Endothelial cell of umbilical vein (primary cell): Measurements from ENCODE around the gene KMT2C. TPM values are rescaled to one million over a fixed set of nuclear protein-coding genes. Genes with fewer than 3 reads are reported as not detected.

ENCODE experiments used
- BruUV-seq: library from RNA; stranded (reverse); fragments of 400-500 nt; replicated peaks from 2 replicates; lab custom pipeline; 2021; lab: Mats Ljungman, UMichigan
- CTCF ChIA-PET: fragments of 300-600, 350-600 bp; sonication (Branson Sonifier 250); formaldehyde crosslinking; loops from one replicate; lab custom pipeline; 2021; ENCODE audit warnings: antibody characterized with exemption, inconsistent platforms; lab: Charles Lee
- POLR2A ChIA-PET: fragments of 300-600, 350-600 bp; sonication (Branson Sonifier 250); formaldehyde crosslinking; loops from one replicate; lab custom pipeline; 2021; ENCODE audit warnings: antibody characterized with exemption, inconsistent platforms; lab: Charles Lee
- DNase-seq: peaks from one replicate; pipeline ENCODE4 v3.0.0-alpha.2; 2011; ENCODE audit warnings: low read depth, low spot score
- FAIRE-seq: peaks from 2 replicates; lab custom pipeline; 2011; peaks lifted over from hg19 to GRCh38; lab: Jason Lieb, UNC
- H2AFZ ChIP-seq: 2 replicates; pipeline ENCODE4 v1.6.0; 2012; ENCODE audit warnings: low read depth, low read length, control low read depth, inconsistent platforms
- H3K27ac ChIP-seq: 2 replicates; pipeline ENCODE4 v1.5.1; 2011; ENCODE audit warnings: low read depth, mild to moderate bottlenecking, control low read depth, low read length, moderate library complexity; ENCODE audit not compliant: insufficient read depth
- H3K27me3 ChIP-seq, 2 experiments: 2 replicates each; pipeline versions ENCODE4 v1.6.0 to v1.6.1; 2011; ENCODE audit warnings: low read length in 2 of 2, mixed read lengths in 1 of 2; ENCODE audit not compliant: control insufficient read depth in 2 of 2, insufficient read depth in 2 of 2
- H3K36me3 ChIP-seq, 2 experiments: 2 replicates in 1 of 2; 3 replicates in 1 of 2; pipeline ENCODE4 v1.5.1; 2011; ENCODE audit warnings: low read length in 2 of 2, mild to moderate bottlenecking in 1 of 2, moderate library complexity in 1 of 2; ENCODE audit not compliant: control insufficient read depth in 2 of 2, insufficient read depth in 2 of 2; ENCODE audit errors: extremely low read depth in 1 of 2
- H3K4me1 ChIP-seq: 3 replicates; pipeline ENCODE4 v1.5.1; 2011; ENCODE audit warnings: mild to moderate bottlenecking, low read length; ENCODE audit not compliant: control insufficient read depth, insufficient read depth; ENCODE audit errors: extremely low read depth
- H3K4me2 ChIP-seq: 2 replicates; pipeline ENCODE4 v1.6.1; 2011; ENCODE audit warnings: low read length, control low read depth, mixed read lengths; ENCODE audit not compliant: insufficient read depth
- H3K4me3 ChIP-seq, 3 experiments: fragments of 200-600 bp in 1 of 3; sonication (generic), shearing (Covaris generic) in 1 of 3; replicated peaks in 1 of 3; 2 replicates each; pipeline ENCODE4 v1.5.1; 2011 to 2016; ENCODE audit warnings: control low read depth in 3 of 3, low read length in 3 of 3, mild to moderate bottlenecking in 2 of 3, inconsistent platforms in 1 of 3, low read depth in 1 of 3, moderate library complexity in 1 of 3; ENCODE audit not compliant: insufficient read depth in 1 of 3
- H3K79me2 ChIP-seq: 2 replicates; pipeline ENCODE4 v1.6.0; 2012; ENCODE audit warnings: low read length, inconsistent platforms; ENCODE audit not compliant: control insufficient read depth, insufficient read depth
- H3K9ac ChIP-seq: replicated peaks from 2 replicates; pipeline ENCODE3; 2011; ENCODE audit warnings: low read length, control low read depth; ENCODE audit not compliant: insufficient read depth; ENCODE audit errors: extremely low read depth
- H3K9me1 ChIP-seq: replicated peaks from 3 replicates; pipeline ENCODE4 v1.6.0; 2011; ENCODE audit warnings: mild to moderate bottlenecking, low read length; ENCODE audit not compliant: control insufficient read depth, insufficient read depth; ENCODE audit errors: extremely low read depth
- H3K9me3 ChIP-seq: replicated peaks from 2 replicates; pipeline ENCODE4 v1.5.1; 2012; ENCODE audit warnings: low read length, inconsistent platforms; ENCODE audit not compliant: control insufficient read depth, insufficient read depth
- H4K20me1 ChIP-seq: replicated peaks from 2 replicates; pipeline ENCODE3; 2011; ENCODE audit warnings: mild to moderate bottlenecking, low read length; ENCODE audit not compliant: control insufficient read depth, insufficient read depth; ENCODE audit errors: extremely low read depth
- EZH2 ChIP-seq: IDR thresholded peaks from 2 replicates; pipeline ENCODE4 v1.6.1; 2012; ENCODE audit warnings: borderline replicate concordance, low read depth, mild to moderate bottlenecking, moderate library complexity, low read length, inconsistent platforms; ENCODE audit not compliant: severe bottlenecking
- FOS ChIP-seq: IDR thresholded peaks from 2 replicates; pipeline ENCODE4 v1.6.1; 2011; ENCODE audit warnings: mild to moderate bottlenecking, low read length, moderate library complexity, borderline replicate concordance; ENCODE audit not compliant: insufficient read depth
- GATA2 ChIP-seq: IDR thresholded peaks from 2 replicates; pipeline ENCODE4 v1.7.0; 2011; ENCODE audit warnings: low read depth, mild to moderate bottlenecking, moderate library complexity, mixed read lengths, low read length; ENCODE audit not compliant: insufficient read length, insufficient read depth
- JUN ChIP-seq: IDR thresholded peaks from 2 replicates; pipeline ENCODE4 v1.6.1; 2011; ENCODE audit warnings: borderline replicate concordance, low read depth; ENCODE audit not compliant: insufficient read length, insufficient read depth
- MYC ChIP-seq: IDR thresholded peaks from one replicate; pipeline ENCODE4 v1.6.1; 2011; ENCODE audit warnings: mild to moderate bottlenecking, low read depth, low read length
- POLR2A ChIP-seq: IDR thresholded peaks from 2 replicates; pipeline ENCODE4 v1.6.1; 2012; ENCODE audit warnings: low read depth, mild to moderate bottlenecking, control low read depth, low read length
- POLR2AphosphoS5 ChIP-seq: IDR thresholded peaks from 2 replicates; pipeline ENCODE4 v1.6.1; 2012; ENCODE audit warnings: low read depth, mild to moderate bottlenecking, control low read depth, low read length, moderate library complexity; ENCODE audit not compliant: insufficient read depth
- dilution Hi-C: fragments of 300-500 bp; cut with MboI; formaldehyde crosslinking; loops from one replicate; pipeline ENCODE4 v1.15.0; 2019; ENCODE audit warnings: low sequenced_read_pairs; ENCODE audit not compliant: extremely low pct_ligation_motif_present
- intact Hi-C: fragments of 100-400 bp; cut with micrococcal nuclease; formaldehyde crosslinking; loops from one replicate; pipeline ENCODE4 v1.10.0; 2022
- polyA plus RNA-seq, 4 experiments: library from polyadenylated mRNA; depleted of rRNA in 3 of 4; stranded (reverse) in 3 of 4; unstranded in 1 of 4; fragments of >200 nt; gene quantifications; 2 replicates each; pipeline versions ENCODE4 v1.2.1 to v1.2.3, GENCODE V29; 2011 to 2012; ENCODE audit warnings: missing spikeins in 1 of 4
- total RNA-seq: library from RNA; stranded (reverse); gene quantifications from 2 replicates; pipeline ENCODE4 v1.2.3, GENCODE V29; 2021
- TF ChIP-seq, protein P1 (sequence below), 2 donors: IDR thresholded peaks; 1 replicate in 1 of 2; 2 replicates in 1 of 2; pipeline ENCODE4 v1.5.1; 2011; ENCODE audit warnings: low read length in 2 of 2, mild to moderate bottlenecking in 2 of 2, moderate library complexity in 2 of 2, control low read depth in 1 of 2, inconsistent platforms in 1 of 2, low read depth in 1 of 2; ENCODE audit not compliant: insufficient read depth in 1 of 2; ENCODE audit errors: extremely low read depth in 1 of 2
- TF ChIP-seq, protein P2 (sequence below): IDR thresholded peaks from 2 replicates; pipeline ENCODE4 v1.6.1; 2011; ENCODE audit not compliant: insufficient read depth, insufficient read length

KMT2C gene
- total and polyA plus RNA-seq, 2 donors (not counting 3 experiments of a cell fraction or from before 2014, with no cell fraction given): 8.0 to 53.7 TPM

DNA sequence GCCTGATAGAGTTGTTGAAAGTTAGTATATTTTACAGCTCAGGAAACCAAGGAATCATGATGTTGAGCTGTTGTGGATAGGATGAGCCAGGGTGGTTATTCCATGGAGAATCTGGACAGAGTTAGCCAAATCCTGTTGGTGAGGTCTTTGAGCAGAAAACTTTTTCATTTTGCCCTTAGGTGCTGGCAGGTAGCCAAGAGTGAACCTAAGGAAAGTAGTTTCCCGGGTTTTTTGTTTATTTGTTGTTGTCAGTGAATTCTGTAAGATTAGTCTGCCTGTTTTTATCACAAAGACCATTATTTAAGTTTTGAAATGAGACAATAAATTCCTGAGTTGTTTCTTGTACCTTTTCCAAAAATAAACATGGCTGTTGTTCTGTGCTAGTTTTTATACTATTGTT lies 349.3 kb downstream of the KMT2C start:
- DNase-seq (no peak), FAIRE-seq (no peak)
- no peaks in the 10 kb centered on the region for H4K20me1 ChIP-seq
- no peak overlapping the region for H3K4me2 ChIP-seq
- no peak overlapping the region for H2AFZ ChIP-seq
- no peaks in the 10 kb centered on the region for H3K4me1 ChIP-seq
- no peaks in the 10 kb centered on the region for H3K9me3 ChIP-seq
- no peak overlapping the region for H3K9ac ChIP-seq
- no peaks in the 10 kb centered on the region for H3K9me1 ChIP-seq
- dilution Hi-C loops (no loop called here), intact Hi-C loops (no loop called here)
- no peak for TF ChIP-seq POLR2A
- TF ChIP-seq, protein P1, sequence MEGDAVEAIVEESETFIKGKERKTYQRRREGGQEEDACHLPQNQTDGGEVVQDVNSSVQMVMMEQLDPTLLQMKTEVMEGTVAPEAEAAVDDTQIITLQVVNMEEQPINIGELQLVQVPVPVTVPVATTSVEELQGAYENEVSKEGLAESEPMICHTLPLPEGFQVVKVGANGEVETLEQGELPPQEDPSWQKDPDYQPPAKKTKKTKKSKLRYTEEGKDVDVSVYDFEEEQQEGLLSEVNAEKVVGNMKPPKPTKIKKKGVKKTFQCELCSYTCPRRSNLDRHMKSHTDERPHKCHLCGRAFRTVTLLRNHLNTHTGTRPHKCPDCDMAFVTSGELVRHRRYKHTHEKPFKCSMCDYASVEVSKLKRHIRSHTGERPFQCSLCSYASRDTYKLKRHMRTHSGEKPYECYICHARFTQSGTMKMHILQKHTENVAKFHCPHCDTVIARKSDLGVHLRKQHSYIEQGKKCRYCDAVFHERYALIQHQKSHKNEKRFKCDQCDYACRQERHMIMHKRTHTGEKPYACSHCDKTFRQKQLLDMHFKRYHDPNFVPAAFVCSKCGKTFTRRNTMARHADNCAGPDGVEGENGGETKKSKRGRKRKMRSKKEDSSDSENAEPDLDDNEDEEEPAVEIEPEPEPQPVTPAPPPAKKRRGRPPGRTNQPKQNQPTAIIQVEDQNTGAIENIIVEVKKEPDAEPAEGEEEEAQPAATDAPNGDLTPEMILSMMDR (IDR thresholded peaks at IDR 0.05; ENCODE audit: extremely low read depth in 1 of 2, insufficient read depth in 1 of 2, low read depth in 1 of 2, low read length in 2 of 2): no peak
- no peak for TF ChIP-seq JUN
- no peak for TF ChIP-seq EZH2
- no peak for TF ChIP-seq MYC
- TF ChIP-seq, protein P2, sequence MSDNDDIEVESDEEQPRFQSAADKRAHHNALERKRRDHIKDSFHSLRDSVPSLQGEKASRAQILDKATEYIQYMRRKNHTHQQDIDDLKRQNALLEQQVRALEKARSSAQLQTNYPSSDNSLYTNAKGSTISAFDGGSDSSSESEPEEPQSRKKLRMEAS: no peak
- no peak for TF ChIP-seq POLR2AphosphoS5
- TF ChIP-seq GATA2: no peak
- no peak for TF ChIP-seq FOS
- no peaks in the 10 kb centered on the region for H3K36me3 ChIP-seq
- ChIA-PET CTCF (no interaction called here), POLR2A (no interaction called here)
- no peak overlapping the region for H3K27ac ChIP-seq
- H3K4me3 ChIP-seq: no peak overlapping the region
- no peaks in the 10 kb centered on the region for H3K27me3 ChIP-seq
- no TSS peak for BruUV-seq
- no peaks in the 10 kb centered on the region for H3K79me2 ChIP-seq
